Measurements from ENCODE around the gene CD248.
"Not testable (repeated sequence)": the region's sequence is repeated elsewhere in the genome, so short reads cannot be mapped to it uniquely, and the experiment has no call there.

The CD248 gene

DNA sequence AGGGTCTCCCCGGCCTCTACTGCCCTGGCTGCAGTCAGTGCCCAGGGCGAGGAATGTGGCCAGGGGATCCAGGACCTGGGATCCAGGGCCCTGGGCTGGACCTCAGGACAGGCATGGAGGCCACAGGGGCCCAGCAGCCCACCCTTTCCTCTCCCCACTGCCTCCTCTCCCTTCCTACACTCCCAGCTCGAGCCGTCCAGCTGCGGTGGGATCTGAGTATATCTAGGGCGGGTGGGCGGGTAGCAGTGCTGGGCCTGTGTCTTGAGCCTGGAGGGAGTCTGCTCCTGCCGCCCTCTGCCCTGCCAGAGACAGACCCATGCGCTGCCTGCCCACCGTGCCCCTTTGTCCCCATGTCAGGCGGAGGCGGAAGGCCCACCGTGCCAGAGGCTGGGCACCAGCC lies 40.2 kb downstream of the CD248 start:
- DNase-seq (ENCODE audit: low read depth in 2 of 2), result not testable (repeated sequence)

DNA sequence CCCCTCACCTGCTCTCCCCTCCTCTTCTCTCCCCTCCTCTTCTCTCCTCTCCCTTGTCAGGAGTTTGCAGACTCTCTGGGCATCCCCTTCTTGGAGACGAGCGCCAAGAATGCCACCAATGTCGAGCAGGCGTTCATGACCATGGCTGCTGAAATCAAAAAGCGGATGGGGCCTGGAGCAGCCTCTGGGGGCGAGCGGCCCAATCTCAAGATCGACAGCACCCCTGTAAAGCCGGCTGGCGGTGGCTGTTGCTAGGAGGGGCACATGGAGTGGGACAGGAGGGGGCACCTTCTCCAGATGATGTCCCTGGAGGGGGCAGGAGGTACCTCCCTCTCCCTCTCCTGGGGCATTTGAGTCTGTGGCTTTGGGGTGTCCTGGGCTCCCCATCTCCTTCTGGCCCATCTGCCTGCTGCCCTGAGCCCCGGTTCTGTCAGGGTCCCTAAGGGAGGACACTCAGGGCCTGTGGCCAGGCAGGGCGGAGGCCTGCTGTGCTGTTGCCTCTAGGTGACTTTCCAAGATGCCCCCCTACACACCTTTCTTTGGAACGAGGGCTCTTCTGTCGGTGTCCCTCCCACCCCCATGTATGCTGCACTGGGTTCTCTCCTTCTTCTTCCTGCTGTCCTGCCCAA lies 40.7 kb downstream of the CD248 start:
- no peak for DNase-seq (ENCODE audit: low read depth in 2 of 2)

DNA sequence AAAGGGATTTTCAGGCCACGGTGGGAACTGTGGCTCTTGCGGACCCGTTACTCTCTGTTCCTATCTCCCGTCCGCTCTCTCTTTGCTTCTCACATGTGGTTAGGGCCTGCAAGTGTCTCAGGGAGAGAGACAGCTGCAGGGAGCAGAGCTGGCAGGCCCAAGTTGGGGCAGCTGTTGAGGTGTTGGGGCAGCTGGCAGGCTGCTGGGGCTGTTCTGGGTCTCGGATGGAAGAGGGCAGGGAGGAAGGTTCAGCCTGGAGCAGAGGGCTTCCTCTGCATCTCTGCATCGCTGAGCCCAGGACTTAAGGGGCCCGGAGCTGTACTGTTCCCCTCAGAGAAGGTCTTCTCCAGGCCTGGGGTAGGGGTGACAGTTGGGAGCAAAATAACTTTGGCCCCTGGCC lies 41.4 kb downstream of the CD248 start:
- no peak for DNase-seq (ENCODE audit: low read depth in 2 of 2)

DNA sequence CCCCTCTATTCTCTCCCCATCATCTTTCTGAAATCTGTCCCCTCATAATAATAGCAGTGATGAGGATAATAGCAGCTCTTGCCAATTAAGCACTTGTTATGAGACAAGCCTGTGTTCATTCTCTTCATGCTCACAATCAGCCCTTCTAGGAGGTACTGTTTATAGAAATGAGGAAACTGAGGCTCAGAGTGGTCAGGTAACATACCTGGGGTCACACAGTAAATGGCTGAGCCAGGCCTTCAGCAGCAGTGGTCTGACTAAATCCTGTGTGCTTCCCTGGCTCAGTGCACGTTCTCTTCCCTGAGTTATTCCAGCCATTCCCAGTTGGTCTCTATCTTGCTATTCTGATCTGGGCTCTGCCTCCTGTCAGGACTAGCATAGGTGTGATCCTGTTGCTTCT lies 42.6 kb downstream of the CD248 start:
- DNase-seq (ENCODE audit: low read depth in 2 of 2), result no peak

DNA sequence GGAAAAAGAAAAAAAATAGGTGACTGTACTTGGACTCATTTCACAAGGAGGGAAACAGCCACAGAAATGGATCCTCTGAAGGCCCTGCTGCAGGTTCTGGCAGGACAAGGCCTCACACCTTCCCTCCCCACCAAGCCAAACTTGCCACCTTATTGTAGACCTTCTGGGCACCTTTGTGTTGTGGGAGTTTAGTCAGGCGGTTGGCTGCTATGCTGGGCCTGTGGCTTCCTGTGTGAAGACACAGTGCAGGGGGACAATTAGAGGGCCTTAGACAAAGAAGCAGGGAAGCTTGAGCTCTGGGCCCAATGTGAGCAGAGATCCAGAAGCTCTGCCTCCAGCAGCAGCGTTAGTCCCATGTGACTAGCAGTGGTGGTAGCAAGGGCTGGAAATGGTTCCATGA lies 44.2 kb downstream of the CD248 start:
- no peak for DNase-seq (ENCODE audit: low read depth in 2 of 2)

DNA sequence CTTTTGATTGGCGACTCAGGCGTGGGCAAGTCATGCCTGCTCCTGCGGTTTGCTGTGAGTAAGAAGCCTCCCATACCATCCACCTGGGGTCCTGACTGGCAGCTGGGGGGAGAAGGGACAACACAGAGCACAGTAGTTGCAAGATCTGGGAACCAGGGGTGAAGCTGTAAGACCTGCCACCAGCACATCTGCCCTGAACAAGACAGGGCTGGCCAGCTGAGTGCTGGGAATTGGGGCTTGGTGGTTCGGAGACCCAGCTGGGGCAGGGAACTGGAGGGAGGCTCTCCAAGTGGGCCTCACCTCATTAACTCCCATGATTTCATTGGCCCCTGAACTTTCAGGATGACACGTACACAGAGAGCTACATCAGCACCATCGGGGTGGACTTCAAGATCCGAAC lies 45.0 kb downstream of the CD248 start:
- DNase-seq (ENCODE audit: low read depth in 2 of 2), result no peak

DNA sequence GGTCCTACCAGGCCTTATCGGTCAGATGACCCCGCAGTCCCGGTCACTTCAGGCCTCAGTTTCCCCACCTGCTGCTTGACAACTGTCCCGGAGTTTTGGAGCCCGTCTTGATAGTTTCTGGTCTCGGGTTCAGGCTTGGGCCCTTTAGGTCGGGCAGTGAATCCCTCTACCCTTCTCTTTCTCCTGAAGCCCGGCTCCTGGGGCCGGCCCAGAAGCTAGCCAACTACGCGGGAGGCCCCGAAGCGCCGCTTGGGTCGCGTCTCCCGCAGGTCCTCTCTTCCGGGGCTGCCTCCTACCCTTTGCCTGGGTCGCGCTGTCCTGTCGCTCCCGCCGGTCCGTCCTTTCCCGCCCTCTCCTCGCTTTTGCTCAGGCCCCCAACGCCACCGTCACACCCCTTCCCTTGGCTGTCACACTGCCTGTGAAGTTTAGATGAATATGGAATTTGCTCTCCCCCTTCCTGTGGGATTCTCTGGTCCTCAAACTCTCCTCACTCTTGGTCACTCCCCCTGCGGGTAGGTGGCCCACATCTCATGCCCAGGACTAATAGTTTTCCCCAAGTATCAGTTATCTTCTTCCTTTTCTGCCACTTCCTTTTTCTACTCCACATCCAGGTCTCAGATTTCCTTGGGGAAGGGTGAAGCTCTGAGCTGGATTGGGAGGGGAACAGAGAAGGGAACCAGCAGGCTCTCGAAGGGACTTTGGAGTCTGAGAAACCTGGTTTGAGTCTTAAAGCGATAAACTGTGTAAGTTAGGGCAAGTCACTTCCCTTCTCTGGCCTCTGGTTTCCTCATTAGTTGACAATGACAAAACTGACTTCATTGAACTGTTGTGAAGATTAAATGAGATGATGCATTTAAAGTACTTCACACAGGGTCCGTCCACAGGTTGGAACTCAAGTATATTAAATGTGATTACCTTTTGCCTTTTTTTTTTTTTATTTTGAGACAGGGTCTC lies 47.6 kb downstream of the CD248 start:
- DNase-seq (ENCODE audit: low read depth in 2 of 2), result no peak

DNA sequence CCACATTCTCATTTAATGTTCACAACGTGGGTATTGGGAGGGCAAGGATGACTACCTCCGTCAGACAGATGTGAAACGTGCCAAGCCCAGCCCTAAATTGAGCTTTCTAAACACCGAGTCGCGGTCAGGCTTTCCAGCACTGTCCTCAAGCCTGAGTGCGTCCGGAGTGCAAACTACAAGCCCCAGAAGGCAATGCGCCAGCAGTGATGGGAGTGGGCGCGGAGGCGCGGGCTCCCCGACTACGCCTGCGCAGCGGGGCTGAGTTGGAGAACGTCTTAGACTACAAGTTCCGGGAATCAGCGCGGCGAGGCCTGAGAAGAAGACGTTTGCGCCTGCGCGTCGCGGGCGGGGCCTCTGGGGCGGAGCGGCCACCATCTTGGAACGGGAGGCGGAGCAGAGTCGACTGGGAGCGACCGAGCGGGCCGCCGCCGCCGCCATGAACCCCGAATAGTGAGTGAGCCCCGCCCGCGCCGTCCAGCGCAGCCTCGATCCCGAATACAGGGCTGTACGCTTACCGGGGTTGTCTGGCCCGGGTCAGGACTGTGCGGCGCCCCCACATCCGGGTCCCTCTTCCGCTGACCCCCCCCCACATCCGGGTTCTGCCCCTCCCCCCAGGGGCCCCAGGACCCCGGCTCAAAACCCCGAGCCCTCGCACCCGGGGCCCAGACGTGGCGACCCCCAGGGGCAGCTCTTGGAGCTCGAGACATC lies 48.4 kb downstream of the CD248 start, which contains the start of gene RAB1B:
Gene RAB1B (plus strand): TSS at position 396 of the 708 bp plus-strand sequence. CDS start 41 bp downstream, at position 437.
- DNase-seq (ENCODE audit: low read depth in 2 of 2), result peak; percentile 99 to 100

DNA sequence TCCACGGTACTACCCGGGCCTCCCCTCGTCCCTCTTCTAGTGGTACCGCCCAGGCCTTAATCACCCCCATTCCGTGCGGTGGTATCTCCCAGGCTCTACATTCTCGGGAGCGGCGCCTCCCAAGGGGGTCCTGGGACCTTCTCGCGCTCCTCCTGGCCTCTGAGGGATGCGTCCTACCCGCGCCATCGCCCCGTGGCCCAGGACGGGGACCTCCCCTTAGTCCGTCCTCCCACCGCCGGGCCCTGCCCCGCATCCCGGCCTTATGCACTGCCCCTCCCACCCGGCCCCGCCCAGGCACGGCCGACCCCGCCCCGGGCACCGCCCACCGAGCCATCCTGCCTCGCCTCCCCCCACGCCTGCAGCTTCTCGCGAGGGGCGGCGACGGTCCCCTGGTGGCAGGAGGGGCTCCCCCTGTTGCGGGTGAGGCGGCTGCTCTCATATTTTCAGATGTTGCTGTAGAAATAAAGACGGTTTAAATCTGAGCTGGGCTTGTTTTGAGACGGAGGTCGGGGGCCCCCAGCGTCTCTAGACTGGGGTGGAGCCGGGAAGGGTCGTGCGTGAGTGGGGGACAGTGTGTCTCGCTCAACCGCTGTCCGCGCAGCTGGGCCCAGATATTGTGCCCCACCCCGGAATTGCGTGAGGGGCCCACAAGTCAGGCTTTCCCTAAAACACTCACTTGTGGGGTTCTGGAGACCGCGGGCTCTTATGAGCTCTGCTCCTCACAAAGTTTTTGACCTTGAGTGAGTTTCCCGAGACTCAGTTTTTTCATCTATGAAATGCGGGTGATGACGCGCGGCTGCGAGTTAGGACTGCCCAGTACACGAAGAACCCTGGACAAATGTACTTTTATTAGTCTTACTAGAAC lies 49.2 kb downstream of the CD248 start:
- peak; percentile 69 to 71 for DNase-seq (ENCODE audit: low read depth in 2 of 2)

DNA sequence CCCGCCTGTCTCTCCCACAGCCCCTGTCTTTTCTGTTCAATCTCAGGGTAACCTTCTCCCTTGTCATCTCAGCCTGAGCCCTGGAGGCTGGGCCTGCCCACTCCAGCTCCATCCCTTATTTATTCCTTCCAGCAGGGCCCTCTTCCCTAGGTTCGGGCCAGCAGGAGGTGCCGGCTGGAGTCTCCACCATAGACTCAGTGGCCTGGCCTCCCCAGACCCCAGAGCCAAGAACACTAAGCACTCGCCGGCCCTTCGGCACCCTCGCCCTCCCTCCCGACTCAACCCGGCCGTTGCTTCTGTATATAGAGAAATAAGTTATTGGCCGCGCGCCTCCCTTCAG lies 49.8 kb downstream of the CD248 start:
- no peak for DNase-seq (ENCODE audit: low read depth in 2 of 2)

DNA sequence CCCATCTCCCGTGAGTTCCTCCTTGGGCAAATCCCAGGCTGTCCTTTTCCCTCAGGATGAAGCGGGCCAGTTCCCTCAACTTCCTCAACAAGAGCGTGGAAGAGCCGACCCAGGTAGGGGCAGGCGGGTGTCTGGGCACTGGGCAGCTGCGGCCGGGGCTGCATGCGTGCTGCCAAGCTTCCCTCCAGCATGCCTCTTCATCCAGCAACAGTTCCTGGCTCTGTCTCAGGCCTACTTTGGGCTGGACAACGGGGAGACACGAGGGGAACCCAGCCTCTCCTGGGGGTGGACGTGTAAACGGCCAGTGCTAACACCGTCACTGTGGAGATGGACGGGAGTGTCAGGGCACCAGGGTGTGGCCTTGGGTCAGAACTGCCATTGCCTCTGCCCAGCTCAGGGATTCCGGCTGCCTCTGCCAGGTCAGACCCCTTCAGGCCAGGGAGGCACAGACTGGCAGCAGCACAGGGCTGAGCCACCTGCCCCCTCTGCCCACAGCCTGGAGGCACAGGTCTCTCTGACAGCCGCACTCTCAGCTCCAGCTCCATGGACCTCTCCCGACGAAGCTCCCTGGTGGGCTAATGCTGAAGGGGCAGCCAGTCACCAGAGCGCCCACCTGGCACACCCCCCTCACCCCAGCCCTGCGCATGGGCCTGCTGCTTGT lies 50.3 kb downstream of the CD248 start:
- no peak for DNase-seq (ENCODE audit: low read depth in 2 of 2)

DNA sequence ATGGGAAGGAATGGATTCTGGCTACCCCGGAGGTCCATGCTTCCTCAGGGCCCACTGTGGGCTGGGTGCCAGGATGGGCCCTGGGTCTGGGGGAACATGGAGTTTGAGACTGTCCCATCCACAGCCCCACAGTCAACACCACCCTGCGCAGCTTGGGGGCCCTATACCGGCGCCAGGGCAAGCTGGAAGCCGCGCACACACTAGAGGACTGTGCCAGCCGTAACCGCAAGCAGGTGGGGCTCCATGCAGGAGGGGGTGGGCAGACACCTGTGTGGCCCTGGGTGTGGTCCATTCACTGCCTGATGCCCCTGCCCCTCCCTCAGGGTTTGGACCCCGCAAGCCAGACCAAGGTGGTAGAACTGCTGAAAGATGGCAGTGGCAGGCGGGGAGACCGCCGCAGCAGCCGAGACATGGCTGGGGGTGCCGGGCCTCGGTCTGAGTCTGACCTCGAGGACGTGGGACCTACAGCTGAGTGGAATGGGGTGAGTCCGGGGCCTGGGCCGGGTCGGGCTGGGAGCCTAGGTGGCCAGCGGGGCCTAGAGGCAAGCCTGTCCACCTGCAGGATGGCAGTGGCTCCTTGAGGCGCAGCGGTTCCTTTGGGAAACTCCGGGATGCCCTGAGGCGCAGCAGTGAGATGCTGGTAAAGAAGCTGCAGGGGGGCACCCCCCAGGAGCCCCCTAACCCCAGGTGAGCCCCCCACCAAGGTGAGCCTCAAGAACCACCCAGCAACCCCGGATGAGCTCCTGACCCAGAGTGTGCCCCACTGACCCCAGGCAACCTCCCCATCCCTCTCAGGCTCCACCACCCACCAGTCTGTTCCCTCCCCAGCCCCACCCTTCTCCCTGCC lies 51.1 kb downstream of the CD248 start:
- DNase-seq (ENCODE audit: low read depth in 2 of 2), result no peak

DNA sequence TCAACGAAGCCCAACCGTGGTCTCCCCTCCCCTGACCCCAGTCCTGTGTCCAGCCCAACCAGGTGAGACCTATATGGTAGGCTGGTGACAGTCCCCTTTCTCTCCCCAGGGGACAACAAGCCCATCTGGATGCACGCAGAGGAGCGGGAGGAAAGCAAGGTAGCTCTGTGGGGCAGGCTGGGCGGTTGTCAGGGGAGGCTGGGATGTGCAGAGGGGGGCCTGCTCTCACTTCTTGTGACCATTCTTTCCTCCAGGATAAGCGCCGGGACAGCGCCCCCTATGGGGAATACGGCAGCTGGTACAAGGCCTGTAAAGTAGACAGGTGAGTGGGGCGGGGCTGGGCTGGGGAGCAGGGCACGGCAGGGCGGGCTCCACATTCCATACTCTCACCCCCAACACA lies 51.9 kb downstream of the CD248 start:
- DNase-seq (ENCODE audit: low read depth in 2 of 2), result no peak

Measured in stimulated activated CD8-positive, alpha-beta memory T cell treated with anti-CD3 and anti-CD28 coated beads, Interleukin-7, amount 100 ng/mL, for 1 hour (primary cell).